D341Med (cell line): ENCODE results near the gene PAK2.
"Not testable (repeated sequence)": the region's sequence is repeated elsewhere in the genome, so short reads cannot be mapped to it uniquely, and the experiment has no call there.

Experiments
- DNase-seq: peaks from one replicate; pipeline ENCODE4 v3.0.0; 2012; ENCODE audit warnings: low spot score

PAK2 gene

DNA sequence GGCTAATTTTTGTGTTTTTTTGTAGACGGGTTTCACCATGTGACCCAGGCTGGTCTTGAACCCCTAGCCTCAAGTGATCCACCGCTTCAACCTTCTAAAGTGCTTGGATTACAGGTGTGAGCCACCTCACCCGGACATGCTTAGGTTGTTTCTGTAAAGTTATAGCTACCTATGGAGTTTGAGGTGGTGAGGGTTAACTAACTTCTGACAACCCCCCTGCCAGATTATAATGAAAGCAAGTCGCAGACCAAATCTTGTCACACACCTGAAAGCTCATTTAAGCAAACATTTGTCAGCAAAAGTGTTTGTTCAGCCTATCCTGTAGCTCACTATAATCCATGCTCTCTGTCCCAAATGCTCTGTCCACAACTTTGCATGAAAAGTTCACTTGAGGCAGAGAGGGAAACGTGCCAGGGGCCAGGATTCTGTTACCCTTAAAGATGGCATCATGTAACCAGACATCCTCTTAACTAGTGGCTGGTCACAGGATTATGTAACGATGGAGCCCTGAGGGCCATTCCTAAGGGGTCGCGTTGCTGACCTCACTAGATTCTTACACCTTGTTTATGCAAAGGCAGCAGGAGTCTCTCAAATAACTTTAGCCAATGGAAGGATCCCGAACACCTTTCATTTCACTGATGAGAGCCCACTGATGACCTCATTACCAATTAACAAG, 103.9 kb downstream of the PAK2 start:
- no peak for DNase-seq

DNA sequence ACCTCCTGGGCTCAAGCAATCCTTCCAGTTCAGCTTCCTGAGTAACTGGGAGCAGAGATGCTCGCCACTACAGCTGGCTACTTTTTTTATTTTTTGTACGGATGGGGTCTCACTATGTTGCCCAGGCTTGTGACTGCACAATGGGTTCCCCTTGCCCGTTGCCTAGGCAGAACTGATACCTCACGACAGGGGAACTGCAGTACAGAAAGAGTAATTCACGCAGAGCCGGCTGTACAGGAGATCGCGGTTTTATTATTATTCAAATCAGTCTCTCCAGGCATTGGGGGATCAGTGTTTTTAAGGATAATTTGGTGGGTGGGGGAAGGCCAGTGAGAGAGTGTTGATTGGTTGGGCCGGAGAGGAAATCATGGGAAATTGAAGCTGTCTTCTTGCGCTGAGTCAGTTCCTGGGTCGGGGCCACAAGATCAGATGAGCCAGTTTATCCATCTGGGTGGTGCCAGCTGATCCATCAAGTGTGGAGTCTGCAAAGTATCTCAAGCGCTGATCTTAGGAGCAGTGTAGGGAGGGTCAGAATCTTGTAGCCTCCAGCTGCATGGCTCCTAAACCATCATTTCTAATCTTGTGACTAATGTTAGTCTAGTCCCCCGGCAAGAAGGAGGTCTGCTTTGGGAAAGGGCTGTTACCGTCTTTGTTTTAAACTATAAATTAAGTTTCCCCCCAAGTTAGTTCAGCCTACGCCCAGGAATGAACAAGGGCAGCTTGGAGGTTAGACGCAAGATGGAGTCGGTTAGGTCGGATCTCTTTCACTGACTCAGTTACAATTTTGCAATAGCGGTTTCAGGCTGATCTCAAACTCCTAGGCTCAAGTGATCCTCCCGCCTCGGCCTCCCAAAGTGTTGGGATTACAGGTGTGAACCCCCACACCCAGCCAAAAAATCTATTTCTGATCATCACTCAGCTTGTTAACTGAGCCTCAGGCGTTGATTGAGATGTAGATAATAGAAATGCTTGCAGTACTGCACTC, 104.9 kb downstream of the PAK2 start:
- not testable (repeated sequence) for DNase-seq

DNA sequence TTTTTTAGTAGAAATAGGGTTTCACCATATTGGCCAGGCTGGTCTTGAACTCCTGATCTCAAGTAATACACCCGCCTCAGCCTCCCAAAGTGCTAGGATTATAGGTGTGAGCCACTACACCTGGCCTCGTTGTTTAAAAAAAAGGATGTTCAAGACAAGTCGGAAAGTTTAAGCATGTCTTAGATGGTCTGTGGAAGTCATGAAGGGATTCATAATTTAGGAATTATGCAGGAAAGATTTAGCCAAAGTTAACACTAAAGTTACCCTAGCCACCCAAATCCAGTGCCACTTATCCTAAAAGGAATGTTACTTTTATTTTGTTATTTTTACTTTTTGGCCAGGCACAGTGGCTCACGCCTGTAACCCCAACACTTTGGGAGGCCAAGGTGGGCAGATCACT, 108.7 kb downstream of the PAK2 start:
- DNase-seq, result not testable (repeated sequence)

DNA sequence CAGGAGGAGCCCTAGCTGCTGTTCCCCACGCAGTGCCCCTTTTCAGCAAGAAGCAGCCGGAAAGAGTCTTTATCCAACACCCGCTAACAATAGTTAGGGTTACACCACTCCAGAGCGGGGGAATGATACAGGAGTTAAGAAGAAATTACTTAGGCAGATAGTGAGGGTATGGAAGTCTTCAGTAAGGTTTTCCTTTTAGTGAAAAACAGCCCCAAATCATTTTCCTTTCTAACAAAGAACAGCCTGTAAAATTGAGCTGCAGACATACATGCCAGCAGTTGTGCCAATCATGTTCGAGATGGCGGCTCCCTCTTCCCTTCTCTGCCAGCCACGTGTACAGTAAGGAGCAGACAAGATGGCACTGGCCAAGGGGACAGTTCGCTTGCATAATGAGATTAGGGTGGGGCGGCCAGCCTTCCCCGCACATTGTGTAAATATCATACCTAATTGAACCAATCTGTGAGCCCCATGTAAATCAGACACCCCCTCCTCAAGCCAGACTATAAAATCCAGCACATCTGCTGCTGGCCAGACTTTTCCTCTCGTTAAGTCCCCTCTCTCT, 109.6 kb downstream of the PAK2 start:
- no peak for DNase-seq

DNA sequence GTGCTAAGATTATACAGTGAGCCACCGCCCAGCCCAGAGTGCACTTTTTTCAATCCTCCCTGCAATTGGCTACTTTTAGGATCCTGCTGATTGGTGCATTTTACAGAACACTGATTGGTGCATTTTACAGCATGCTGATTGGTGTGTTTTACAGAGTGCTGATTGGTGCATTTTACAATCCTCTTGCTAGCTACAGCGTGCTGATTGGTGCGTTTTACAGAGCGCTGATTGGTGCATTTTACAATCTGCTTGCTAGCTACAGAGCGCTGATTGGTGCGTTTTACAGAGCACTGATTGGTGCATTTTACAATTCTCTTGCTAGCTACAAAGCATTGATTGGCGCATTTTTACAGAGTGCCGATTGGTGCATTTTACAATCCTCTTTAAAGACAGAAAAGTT, 123.3 kb downstream of the PAK2 start:
- DNase-seq, result not testable (repeated sequence)

DNA sequence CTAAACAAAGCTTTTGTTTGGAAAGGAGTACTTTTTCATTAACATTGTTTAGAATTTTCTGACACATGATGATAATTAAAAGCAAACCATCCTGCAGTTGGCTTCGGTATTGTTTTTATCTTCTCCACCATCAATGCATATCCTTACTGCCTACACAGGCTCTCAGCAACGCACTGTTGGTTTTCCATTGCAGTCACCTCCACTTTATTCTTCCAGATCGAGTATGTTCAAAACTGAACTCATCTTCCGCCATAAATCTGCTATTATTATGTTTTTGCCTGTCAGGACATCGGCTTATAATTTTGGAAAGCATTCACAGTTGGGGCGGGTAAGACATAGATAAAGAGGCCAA, 127.5 kb downstream of the PAK2 start:
- DNase-seq, result no peak

DNA sequence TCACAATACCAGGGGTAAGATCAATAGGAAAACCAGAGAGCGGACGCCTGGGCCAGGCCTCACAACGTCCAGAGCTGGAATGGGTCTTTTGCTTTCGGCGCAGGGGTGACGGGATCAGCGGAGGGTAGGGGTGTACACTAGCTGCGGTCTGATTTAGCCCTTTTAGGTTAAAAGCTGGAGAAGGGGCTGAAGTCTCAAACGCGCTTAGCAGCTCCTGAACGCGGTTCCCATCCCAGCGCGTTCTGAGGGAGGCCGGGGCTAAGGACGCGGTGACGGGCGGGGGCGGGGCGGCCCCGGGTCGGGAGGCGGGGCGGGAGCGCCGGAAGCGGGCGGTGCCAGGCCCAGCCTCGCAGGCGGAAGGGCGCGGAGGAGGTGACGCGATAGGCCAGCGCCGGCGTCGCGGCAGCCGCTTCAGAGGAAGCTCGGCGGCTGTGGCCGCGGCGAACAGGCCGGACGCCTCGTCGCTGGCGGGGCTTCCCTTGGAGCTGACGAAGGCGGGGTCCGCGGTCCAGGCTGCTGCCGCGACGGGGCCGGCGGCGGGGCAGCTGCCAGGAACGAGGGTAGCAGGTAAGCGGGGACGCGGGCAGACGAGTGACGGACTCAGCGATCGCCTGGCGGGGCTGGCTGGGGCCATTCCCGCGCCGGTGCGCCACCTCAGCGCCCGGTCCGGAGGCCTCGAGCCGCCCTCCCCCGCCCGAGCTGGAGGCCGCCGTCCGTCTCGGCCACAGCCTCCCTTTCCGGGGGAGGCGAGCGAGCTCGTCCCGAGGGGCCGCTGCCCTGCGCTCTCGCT, 128.0 kb downstream of the PAK2 start, which contains the start of gene SENP5:
TSS of gene SENP5 (plus strand) at position 414 of the 790 bp plus-strand sequence. CDS start 17,262 bp downstream, outside the sequence.
- DNase-seq, result peak; percentile 98

DNA sequence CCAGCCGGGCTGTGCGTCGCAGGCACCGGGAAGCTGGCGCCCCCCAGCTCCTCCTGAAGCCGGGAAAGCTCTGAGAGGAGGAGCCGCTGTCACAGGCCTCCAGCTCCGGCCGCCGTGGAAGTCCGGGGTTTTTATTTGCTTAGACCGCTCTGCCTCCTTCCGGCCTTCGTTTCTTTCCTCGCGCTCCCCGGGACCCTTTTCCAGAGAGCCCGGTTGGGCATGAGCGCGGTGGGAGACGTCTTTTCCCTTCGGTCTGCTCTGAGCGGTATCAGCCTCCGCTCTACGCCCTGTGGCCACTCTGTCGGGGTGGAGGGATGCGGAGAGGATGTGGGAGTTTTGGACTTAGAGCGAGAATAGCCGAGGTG, 128.6 kb downstream of the PAK2 start:
- DNase-seq, result no peak

DNA sequence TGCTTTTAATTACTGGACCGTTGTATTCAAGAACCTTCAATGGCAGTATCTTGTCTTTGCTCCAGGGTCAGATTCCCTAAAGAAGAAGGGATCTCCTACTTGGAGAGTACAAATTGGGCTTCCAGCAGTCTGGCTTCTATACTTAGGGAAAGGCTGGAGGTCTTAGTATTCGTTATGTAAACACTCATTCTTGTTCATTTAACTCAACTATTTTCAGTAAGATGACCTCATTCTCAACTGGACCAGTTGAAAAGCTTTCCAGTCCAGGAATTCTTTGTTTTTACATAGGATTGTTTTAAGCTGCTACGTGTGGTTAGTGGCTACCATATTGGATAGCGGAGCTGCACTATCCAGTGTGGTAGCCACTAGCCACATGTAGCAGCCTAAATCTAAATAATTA, 132.7 kb downstream of the PAK2 start:
- no peak for DNase-seq

DNA sequence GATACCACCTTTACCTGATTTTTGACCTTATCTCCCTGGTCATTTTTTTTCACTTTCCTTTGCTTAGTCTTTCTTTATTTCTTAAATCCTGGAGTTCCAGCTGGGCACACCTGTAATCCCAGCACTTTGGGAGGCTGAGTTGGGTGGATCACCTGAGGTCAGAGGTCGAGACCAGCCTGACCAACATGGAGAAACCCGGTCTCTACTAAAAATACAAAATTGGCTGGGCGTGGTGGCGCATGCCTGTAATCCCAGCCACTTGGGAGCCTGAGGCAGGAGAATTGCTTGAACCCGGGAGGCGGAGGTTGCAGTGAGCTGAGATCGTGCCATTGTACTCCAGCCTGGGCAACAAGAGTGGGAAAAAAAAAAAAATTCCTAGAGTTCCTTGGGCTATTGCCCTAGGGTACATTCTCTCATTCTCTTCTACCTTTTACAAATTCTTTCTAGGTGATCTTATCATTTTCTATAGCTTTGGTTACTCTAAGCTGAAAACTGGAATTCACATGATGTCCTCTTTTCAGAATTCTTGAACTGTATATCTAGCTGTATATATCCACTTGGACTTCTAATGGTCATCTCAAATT, 134.9 kb downstream of the PAK2 start:
- not testable (repeated sequence) for DNase-seq

DNA sequence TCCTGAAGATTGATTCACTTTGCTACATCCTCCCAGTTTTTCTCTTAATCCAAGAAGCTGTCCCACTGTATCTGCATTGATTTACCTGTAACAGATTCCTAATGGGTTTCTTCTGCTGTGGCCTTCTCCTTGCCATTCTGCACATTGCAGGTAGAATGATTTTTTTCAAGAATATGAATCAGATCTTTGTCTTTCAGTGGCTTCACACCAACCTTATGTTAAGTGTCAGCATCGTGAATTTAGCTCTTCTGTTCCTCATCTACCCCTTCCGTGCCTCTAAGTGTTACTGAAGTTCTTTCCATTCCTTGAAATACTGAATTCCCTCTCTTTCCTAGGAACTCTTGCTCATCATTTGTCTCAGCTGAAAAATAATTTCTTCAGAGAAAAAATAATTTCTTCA, 135.6 kb downstream of the PAK2 start:
- DNase-seq, result no peak
